Left renal pelvis (tissue), 4 donors: Measurements from ENCODE around the gene PPP2R2B. TPM values are rescaled to one million over a fixed set of nuclear protein-coding genes. Genes with fewer than 3 reads are reported as not detected.

Experiments used
- DNase-seq, 4 donors: peaks; one replicate each; pipeline ENCODE4 v3.0.0-alpha.2; 2013; ENCODE audit warnings: low read depth in 4 of 4, low spot score in 3 of 4
- polyA plus RNA-seq, 4 donors: library from polyadenylated mRNA; unstranded; fragments of 120-200 nt; gene quantifications; one replicate each; pipeline ENCODE4 v1.2.1, GENCODE V29; 2013; ENCODE audit not compliant: insufficient read length in 4 of 4

PPP2R2B gene
- polyA plus RNA-seq, 4 donors, result 9.7 to 17.0 (median 14.4) TPM

- no peak for DNase-seq
These were observed 87.1 kb downstream of the PPP2R2B start for GRCh38 chr5:146791471-146791870.

GRCh38 chr5:146789712-146790653 lies 88.6 kb downstream of the PPP2R2B start:
- no peak for DNase-seq

GRCh38 chr5:146788898-146789297 lies 89.7 kb downstream of the PPP2R2B start:
- no peak for DNase-seq

- DNase-seq, result no peak
These were observed 93.5 kb downstream of the PPP2R2B start for GRCh38 chr5:146785065-146785464.

- DNase-seq, result no peak
These were observed 97.4 kb downstream of the PPP2R2B start for GRCh38 chr5:146781157-146781556.

GRCh38 chr5:146779211-146779869 lies 99.2 kb downstream of the PPP2R2B start:
- no peak for DNase-seq

GRCh38 chr5:146778795-146779194 lies 99.8 kb downstream of the PPP2R2B start:
- no peak for DNase-seq

- no peak for DNase-seq
These were observed 100.3 kb downstream of the PPP2R2B start for GRCh38 chr5:146778261-146778660.

GRCh38 chr5:146772881-146773466 lies 105.6 kb downstream of the PPP2R2B start:
- no peak for DNase-seq

- DNase-seq, result no peak
These were observed 107.6 kb downstream of the PPP2R2B start for GRCh38 chr5:146770980-146771379.

- DNase-seq, result no peak
These were observed 108.0 kb downstream of the PPP2R2B start for GRCh38 chr5:146770546-146770945.

GRCh38 chr5:146767534-146767933 lies 111.0 kb downstream of the PPP2R2B start:
- DNase-seq, result no peak

GRCh38 chr5:146766013-146766412 lies 112.5 kb downstream of the PPP2R2B start:
- DNase-seq, result no peak

GRCh38 chr5:146765089-146765832 lies 113.3 kb downstream of the PPP2R2B start:
- DNase-seq, result no peak

GRCh38 chr5:146762830-146763229 lies 115.7 kb downstream of the PPP2R2B start:
- no peak for DNase-seq

GRCh38 chr5:146761811-146762210 lies 116.7 kb downstream of the PPP2R2B start:
- no peak for DNase-seq

GRCh38 chr5:146758938-146759337 lies 119.6 kb downstream of the PPP2R2B start:
- no peak for DNase-seq

GRCh38 chr5:146758076-146758475 lies 120.5 kb downstream of the PPP2R2B start:
- DNase-seq, result no peak

- no peak for DNase-seq
These were observed 122.0 kb downstream of the PPP2R2B start for GRCh38 chr5:146756546-146756945.

GRCh38 chr5:146755793-146756192 lies 122.8 kb downstream of the PPP2R2B start:
- no peak for DNase-seq

GRCh38 chr5:146754621-146755020 lies 123.9 kb downstream of the PPP2R2B start:
- no peak for DNase-seq
